Stimulated activated CD4-positive, alpha-beta T cell treated with anti-CD3 and anti-CD28 coated beads, Interleukin-15, amount 100 ng/mL, for 24 hours (primary cell): Measurements from ENCODE around the gene LARGE2.

Experiments used
- DNase-seq: peaks from one replicate; pipeline ENCODE4 v3.0.0-alpha.2; 2020

LARGE2 gene

DNA sequence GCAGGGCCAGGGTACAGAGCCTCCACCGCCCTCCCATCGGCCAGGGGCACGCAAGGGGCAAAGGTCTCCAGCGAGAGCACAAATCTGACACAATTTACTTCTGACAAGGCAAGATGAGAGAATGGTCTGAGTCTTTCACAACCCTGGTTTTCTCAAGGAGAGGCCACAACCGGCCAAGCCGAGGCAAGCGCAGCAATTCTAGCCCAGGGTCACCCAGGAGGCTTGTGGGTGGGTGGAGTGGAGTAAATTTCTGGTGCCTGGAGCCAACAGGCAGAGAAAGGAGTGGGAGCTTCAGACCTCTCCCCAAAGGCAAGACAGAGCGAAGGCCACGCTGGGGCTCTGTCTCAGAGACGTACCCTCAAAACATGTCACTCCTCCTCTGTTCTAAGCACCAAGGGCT is 9.3 kb downstream of the LARGE2 start:
- DNase-seq = no peak

DNA sequence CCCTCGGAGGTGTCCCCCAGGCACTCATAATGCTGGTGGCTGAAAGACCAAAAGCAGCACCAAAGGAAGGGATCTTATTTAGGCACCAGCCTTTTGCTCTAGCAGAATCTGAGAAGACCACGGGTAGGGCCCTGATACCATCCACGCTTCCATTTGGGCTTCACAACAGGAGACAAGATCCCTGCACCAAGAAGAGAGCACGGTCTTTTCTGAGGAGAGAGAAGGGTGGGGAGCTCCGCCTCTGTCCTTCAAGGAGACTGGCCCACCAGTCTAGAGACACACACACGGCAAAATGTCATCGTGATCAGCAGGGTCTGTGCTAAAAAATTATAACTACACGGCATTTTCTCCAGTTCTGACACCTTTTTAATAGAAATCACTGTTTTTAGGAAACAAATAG is 9.8 kb downstream of the LARGE2 start:
- DNase-seq = no peak

DNA sequence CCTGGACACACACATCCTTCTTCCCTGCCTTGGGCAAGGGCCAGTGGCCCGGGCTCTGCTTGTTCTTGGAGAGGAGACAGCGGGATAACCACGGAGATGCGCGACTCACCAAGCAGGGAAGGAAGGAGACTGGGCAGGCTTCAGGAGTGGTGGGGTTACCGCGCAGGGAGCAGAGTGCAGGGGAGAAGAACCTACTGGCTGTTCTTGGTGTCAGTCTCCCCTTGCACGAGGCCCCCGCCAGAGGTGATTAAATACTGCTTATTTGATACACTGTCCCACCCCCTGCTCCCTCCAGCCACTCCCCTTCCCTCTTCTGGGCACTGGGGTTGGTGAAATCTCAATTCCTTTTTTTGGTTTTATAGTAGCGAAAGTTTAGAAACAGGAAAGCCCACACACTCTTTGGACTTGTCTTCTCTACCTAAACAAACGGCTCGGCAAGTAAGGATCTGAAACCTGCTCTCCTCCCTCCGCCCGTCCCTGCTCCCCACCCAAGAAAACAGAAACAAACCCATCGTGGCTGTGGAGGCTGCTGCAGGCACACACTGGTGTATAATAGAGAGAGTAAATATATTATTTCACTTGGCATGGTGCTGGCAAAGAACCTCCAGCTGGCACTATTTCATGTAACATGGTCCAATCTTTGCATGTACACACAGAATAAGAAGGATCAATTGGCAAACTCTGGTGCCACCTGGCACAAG is 10.8 kb downstream of the LARGE2 start:
- DNase-seq = no peak

DNA sequence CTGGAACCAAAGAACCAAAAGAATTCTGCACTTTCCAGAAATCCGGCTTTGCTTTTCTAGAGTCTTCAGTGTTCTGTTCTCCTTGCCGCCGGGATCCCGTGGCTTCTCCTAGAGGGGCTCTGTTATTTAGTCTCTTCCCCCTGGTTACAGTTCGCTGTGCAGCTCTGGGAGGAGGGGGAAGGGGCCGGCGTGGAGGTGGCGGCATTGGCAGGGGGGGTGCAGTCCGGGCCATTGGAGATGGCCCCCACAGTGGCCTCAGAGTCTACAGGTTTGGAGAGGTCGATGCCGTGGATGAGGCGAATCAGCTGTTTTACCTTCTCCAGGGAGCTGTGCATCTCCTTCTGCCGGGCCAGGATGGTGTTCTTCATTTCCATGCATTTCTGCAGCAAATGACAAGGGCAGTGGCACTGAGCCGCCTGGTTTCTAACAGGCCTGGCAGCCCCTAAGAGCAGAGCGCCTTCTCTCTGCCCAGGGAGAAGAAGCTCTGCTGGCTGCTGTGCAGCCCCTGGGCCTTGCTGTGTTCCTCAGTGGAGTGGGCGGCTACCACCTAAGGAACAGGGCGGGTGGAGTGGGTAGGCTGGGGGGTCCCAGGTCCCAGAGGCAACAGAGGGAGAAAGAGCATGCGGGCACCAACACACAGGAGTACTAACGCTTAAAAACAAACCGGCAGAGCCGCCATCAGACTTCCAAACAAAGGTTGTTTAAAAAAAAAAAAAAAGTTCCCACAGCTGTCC is 11.6 kb downstream of the LARGE2 start:
- DNase-seq = no peak

DNA sequence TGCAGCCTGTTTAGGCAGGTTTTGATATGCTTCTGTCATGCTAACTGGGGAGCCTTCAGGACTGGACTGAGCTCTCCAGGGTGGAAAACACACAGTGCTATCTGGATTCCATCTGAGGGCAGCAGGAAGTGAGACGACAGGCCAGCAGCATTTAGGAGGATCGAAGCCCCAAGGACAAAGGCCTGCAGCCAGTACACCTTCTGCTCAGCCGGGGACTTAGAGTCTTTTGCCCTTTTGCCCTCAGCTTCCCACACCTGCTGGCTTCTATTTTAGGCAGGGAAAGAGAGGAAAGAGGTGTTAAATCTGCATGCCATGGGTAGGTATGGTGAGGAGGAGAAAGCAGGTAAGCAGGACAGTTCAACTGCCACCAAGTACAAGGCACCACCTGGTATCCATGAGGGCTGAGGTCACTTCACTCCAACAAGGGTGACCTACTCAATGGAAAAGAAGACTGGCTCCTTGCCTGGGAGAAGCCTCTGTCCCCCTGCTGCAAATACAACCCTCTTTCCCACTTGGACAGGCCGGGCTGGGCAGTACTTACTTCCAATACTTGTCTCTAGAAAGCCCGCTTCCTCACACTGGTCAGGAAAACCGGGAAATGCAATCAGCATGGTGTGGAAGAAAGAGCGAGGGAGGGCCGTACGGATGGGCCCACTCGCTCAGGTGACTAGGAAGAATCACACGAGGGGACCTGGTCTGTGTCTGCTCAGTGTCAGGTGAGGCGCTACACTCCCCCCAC is 12.3 kb downstream of the LARGE2 start:
- no peak for DNase-seq

DNA sequence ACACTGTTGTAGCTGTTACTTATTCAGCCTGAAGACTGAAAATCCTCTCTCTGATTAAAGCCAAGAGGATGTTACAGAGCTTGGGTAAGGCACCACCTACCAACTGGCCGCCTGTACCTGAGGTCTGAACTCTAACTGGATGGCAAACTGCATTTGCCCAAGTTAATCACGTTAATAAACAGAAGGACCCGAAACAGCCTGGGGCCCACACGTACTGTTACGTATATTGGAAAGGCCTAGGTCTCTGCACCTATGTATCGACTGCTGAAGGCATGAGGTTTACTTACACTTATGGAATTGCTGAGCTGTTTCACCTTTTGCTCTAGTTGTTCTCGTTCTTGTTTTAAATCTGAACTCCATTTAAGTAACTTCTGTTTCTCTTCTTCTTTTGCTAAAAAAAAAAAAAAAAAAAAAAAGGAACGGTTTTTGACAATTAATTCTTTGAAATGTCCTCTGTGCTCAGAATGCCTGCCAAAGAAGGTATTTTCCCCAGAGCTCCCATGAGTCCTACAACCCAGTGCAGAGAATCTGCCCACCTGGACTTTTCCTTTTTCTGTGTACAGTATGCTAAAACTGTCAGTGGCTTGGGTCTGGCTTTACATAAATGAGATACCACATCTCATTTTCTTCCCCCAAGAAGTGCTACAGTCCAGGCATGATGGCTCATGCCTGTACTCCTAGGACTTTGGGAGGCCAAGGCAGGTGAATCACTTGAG is 13.1 kb downstream of the LARGE2 start:
- no peak for DNase-seq

DNA sequence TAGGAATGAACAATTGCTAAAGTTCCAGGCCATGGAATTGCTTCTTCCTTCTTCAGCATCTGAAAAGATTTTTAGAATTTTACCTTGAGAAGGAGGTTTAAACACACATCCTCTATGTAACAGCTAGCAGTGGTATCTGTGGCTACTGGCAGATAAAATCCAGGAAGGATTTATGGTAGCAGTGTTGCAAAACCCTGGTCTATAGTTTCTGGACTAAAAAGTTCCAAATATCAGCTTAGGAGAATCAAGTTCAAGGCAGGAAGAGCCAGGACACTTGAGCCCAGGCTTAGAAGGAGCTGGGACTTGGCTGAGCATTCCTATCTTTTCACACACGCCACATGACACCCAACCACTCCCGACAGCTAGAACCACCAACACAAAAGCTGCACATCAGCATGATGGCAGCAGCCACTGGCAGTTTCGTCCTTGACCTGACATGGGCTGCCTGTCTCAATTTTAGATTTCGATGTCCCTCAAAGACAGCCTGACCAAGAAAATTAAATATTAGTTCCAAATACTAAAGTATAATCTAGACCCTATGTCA is 14.1 kb downstream of the LARGE2 start:
- DNase-seq = no peak

DNA sequence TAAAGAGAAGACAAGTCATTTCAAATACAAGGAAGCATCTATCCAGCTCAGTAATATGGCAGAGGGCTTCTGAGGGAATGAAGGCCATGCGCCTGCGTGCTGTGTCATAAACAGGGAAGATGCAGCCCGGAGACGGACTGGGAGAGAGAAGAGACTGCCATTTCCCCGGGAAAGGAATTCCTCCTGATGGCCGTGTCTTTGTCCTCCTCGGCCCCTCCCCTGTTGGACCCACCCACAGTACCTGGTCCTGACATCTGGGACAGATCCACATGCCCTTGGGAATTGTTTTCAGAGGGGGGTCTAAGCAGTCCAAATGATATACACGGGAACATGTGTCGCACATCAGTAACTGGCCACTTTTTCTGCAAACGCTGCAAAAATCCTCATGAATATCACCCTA is 15.5 kb downstream of the LARGE2 start:
- DNase-seq = no peak

DNA sequence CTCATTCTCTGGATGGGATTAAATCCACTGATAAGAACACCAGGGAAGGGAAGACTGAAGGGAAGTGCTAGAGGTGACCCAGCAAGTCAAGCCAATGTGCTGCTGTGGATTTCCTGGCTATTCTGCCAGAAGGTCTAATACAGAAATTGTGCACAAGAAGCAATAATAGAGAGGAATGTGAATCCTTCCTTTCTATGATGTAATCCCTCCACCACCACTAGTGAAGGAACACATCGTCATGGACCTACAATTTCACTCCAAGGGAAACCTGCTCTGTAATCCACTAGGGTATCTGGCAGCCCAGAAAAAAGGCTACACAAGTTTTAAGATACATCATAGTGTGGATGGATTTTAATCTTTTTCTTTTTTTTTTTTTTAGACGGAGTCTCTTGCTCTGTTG is 17.4 kb downstream of the LARGE2 start:
- no peak for DNase-seq

DNA sequence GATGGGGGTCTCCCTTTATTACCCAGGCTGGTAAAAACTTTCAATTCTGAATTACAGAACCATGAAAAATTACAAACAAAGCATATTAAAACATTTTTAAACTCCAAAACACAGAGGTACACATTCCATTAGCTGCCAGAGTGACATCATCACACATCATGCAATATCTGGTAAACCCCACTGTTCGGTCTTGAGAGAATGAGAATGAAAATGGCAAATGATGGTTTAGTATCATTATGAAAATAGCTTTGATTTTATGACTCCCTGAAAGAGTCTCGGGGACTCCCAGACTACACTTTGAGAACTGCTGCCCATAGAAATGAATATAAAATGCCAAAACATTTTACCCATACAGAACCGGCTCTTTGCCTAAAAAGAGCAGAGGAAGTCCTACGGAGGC is 18.8 kb downstream of the LARGE2 start:
- no peak for DNase-seq

DNA sequence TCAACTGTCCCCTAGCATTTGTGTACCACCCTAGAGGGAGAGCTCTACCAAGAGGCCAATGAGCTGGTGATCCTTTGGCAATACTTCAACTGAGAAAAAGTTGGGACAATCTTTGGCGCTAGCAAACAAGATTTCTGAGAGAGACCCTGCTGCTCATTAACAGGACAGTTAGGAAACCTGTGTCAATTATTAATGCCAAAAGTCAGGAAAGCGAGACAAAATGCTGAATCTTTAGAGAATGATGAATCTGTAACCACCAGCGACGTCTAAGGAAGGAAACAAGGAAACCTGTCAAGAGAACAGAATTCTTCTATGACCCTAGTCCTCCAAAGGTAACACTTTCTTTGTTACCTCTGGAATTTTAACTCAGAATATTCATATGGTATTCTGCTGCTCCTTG is 19.9 kb downstream of the LARGE2 start:
- DNase-seq = no peak

DNA sequence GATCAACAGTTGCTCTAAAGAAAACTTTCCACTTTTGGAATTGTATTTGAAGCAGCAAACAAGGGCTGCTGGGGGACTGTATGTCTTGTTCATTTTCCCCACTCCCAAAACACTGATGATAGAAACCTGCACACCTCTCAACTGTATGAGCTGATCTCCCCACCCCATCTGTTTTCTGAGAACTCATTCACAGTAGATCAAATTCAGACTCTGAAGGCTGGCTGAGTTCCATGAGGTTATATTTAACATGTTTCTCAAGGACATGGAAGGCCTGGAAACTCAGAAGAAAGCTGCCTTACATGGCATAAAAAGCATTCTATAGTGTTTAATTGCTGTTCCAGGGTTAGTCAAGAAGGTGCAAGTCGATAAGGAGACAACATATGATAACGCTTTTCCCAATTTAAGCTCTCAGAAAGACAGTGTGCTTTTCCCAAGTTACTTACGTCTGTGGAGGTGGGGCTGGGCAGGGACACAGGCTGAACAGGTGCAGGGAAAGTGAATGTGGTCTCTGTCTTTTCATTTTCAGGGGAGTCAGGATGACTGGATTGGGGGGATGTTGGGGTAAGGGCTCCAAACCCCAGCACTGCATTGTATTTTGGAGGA is 23.0 kb downstream of the LARGE2 start:
- no peak for DNase-seq

DNA sequence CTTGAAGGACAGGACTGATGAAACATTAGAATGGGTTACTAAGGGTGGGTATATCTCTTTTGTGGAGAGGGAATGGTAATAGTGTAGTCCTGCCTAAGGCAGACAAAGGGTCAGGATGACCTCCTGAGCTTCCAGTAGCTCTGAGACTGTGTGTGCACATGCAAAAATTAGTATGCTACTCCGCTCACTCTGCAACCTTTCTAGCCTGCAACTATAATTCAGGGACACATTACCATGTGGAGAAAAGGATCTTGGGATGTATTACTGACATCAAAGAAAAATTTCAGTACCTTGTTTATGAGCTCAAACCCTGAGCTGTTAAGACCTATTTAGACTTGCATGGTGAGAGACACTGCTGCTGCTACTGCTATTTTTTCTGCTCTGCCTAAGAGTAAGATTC is 25.4 kb downstream of the LARGE2 start:
- DNase-seq = no peak

DNA sequence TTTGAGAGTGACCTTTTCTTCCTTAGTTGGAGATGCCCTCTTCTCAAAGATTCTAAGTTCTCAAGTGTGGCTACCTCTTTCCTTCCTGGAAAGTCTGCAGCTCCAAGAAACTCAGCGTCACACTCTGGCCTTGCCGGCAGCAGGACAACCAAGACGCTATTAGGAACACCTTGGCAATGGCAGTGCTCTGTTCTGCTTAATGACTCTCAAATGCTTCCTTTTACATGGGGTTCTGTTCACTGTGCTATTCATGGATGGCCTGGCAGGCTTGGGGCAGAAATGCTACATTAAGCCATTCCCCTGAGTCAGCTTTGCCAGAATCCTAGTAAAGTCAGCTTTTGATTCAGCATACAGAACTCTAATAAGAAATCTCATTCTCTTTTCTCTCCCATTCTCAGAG is 25.9 kb downstream of the LARGE2 start:
- no peak for DNase-seq

DNA sequence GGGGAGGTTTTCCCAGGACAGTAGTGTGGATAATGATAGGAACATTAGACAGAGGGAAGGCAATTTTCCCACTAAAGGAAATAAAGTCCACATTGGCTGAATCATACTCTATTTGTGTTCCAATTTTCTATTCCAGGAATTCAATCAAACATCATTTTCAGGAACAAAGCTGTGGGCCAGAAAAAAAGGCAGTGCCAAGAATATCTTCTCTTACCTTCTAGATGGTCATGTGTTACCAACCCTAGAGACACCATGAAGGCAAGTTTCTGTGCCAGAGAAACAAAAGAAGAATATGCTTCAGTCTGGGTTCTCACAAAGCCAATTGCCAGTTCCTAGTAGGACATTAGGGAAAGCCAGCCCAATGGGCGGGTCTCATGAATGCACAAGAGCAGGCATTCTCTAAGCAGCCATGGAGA is 27.5 kb downstream of the LARGE2 start:
- no peak for DNase-seq

DNA sequence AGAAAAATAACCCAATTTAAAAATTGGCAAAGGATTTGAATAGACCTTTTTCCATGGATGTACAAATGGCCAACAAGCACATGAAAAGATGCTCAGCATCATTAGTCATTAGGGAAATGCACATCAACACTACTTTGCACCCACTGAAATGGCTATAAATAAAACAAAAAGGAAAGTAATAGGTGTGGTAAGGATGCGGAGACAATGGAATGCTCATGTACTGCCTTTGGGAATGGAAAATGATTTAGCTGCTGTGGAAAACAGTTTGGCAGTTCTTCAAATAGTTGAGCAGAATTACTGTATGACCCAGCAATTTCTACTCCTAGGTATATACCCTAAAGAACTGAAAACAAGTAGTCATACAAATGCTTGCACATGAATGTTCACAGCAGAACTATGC is 37.4 kb downstream of the LARGE2 start:
- DNase-seq = no peak

DNA sequence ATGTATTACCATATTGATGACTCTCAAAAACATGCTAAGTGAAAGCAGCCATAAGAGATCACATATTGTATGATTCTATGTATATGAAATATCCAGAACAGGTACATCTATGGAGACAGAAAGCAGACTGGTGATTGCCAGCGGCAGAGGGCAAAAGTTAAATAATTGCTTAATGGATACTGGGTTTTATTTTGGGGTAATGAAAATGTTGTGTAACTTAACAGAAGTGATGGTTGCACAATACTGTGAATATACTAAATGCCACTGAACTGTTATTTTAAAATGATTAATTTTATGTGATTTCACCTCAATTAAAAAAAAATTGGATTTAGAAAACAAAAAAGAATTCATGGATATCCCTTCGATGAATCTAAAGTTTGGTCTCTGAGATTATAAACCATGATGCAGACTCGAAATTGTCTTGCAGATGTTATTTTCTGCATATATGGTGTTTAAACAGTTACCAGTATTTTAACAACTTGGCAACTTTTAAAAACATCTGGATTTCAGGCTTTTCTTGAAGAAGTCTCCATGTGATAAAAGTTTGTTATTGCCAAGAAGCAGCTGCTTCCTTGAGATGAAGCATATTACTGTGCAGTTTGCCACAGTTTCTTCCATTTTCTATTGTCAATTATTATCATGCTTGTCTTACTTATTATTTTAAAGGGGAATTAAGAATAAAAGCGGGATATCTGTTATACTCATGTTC is 38.1 kb downstream of the LARGE2 start:
- no peak for DNase-seq

DNA sequence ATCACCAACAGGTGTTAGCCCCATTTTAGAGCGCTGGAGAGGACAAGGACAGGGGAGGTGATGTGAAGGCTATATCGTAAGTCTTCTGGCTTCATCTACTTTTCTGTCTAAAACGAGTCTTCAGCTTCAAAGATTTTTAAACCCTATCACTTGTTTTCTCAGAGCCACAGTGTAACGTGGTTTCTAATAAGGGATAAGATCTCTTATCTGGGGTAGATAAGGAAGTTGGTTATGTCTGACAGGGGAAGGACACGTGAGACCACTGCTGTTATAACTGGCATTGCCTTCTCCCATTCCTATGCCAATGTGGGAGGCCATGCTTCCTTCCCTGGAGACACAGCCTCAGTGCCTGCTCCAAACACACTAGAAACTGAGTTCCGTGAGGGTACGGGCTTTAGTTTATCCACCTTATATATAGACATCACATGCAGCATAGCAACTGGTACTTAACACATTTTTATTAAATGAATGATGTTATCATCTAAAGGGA is 39.3 kb downstream of the LARGE2 start:
- DNase-seq = no peak

DNA sequence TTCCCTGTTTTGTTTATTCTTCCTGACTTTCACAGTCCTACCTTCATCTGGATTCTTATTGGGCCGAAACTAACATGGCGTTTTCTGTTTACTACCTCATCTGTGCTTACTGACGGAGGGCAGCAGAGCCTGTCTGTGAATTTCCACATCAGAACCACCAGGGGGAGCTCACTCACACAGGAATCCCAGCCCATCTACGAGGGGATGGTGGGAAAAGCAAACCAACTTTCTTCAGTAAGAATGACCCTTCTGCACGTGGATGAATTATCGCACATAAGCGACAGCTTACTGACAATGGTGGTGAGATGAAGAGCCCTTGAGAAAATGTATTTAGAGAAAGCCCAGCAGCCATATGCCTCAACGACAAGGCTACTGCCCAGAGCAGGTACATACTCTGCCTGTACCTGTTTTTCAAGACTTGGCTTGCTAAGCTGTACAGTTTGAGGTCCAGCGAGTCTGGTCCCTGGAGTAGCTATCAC is 42.5 kb downstream of the LARGE2 start:
- DNase-seq = peak; percentile 58

DNA sequence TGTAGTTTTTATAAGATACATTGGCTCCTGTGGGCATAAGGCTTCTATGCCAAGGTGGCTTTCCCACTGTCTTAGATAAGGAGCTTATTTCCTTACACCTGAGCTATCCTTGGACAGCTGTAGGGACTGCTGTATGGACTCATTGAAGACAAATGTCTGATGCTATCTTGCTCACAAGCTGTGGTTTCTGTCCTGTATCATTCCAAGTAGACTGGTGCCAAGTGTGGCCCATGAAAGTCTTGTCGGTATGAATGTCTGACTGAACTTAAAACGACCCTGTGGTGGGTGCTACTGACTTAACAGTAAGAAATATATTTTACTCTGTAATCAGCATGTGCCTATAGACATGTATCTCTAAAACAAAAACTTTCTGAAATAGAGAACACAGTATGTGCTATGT is 45.0 kb downstream of the LARGE2 start:
- no peak for DNase-seq

DNA sequence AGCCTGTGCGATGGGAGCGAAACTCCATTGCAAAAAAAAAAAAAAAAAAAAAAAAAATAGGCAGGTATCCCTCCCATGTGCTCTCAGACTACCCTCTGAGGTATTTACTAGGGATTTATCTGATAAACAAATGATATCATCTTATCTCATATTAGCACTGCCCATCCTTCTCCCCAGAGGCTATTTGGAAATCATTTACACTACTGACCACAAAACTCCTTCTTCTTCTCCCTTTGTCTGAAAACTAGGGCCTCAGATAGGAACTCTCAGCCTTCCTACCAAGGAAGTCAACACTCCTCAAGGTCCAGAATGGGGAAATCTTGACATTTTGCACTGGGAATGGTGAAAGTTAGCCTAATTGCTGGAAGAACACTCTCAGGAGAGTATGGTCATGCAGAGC is 46.4 kb downstream of the LARGE2 start:
- DNase-seq = no peak

DNA sequence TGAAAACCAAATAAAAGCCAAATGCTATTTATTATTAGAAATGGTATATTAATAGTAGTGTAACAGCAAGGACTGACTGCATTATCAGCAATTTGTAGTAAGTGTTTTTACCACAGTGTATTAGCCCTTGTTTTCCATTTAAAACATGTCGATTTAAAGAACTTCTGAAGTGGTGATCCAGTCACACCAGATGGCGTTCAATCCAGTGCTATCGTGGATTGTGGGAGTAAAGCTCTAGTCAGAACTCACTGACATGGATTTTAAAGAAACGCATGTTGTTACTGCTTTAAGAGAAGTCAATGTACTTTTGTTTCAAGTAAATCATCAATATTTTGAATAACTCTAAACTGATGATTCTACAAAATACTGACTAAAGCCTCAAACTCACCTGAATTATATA is 51.1 kb downstream of the LARGE2 start:
- DNase-seq = no peak
